ENCODE data around the gene PEX11A.

Gene PEX11A

GRCh38 chr15:89674526-89674925 lies 16.0 kb downstream of the PEX11A start:
- no peak for DNase-seq

DNA sequence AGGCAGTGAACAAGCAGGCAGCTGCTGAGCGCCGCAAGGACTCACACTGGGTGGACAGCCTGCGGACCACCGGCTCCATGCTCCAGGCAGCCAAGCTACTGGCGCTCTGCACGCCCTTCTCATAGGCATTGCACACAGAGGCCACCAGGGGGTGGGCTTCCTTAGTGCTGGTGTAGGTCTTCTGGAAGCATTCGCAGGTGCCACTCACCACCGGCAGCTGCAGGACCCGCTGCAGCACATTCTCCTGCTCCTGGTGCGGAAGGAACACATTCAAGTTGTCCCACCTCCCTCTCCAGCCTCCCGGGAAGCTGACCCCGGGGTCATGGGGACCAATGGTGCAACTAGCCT lies 17.4 kb downstream of the PEX11A start:
- peak; percentile 12 for DNase-seq

- DNase-seq, result no peak
Measured at GRCh38 chr15:89672221-89673164, 18.1 kb downstream of the PEX11A start.

DNA sequence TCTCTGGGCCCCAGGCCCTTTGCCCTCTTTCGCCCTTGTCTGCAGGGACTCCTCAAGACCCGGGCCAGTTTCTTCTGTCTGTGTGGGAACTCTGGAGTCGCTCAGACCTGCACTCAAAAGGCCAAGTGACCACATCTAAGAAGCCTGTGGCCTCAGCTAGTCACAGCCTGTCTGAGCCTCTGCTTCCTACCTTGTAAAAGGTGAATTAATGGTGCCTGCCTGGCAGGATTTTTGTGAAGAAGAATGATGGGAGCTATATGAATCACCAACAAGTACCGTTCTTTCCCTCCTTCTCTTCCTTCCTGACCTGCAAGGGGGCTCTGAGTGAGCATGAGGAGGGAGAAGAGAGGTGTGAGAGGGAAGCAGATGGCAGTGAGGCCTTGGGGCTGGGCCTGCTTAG lies 18.9 kb downstream of the PEX11A start:
- DNase-seq, result no peak

DNA sequence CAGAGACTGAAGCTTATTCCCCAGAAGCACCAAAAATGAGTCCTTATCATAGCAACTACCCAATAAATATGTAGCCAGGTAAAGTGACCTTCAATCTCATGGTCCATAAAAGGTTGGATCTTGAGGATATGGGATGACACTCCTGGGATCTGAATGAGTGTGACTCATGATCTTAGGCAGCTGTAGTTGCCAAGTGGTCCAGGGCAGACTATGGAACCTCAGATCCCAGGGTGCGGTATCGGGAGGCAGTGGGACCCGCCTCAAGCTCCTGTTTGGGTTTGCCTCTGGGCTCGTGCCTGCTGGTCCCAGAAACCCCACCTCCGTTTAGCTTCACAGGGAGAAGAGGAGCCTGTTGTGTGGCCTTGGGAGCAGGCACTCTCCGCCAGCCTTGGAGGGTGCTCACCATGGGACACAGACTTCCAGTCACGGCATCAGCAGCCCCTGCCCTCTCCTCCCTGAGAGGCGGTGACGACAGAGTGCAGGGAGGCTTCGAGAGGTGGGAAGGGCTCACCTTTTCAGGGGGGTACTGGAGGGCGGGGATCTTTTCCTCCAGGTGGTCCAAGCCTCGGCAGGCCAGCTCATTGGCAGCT lies 19.5 kb downstream of the PEX11A start:
- no peak for DNase-seq

DNA sequence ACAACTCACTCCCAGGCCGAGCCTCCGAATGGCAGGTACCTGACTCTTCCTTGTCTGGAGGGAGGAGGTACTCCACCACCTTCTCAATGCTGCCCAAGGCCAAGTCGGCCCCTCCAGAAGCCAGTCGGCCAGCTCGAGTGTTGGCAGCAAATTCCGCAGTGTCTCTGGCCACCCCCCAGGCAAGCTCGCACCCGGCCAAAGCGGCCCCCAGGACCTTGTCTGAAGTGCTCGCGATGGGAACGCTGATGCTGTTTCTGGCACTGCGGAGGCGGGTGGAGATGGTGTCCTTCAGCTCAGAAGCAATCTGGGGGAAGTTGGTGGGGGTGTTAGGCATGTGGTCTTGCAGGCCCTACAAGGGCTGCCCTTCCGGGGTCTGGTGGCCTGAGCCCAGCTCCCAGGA lies 20.6 kb downstream of the PEX11A start:
- no peak for DNase-seq

DNA sequence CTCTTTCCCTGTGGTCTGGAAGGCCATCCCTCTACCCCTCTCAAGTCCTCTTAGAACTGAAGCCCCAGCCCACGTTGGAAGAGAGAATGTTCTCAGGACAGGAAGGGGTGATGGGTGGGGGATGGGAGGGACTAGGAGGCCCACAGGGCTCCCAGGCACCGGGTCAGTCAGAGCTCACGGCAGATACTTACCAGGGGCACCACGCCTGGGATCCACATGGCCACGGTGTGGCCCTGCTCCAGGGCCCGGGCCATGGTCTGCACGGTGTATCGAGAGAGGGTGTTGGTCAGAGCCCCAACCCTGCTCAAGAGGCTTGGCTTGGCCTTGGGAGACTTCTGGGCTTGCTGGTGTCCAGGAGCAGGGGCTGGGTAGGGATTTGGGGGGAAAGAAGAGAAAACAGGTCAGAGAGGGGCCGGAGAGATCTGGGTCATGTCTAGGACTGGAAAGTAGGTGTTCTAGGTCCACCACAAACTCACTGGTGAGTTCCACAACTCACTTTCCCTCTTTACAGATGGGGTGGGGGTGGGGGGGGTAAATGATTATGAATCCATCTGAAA lies 21.2 kb downstream of the PEX11A start:
- DNase-seq, result no peak

GRCh38 chr15:89668171-89668570 lies 22.4 kb downstream of the PEX11A start:
- DNase-seq, result no peak

- DNase-seq, result no peak
Measured at GRCh38 chr15:89667706-89667960, 22.9 kb downstream of the PEX11A start.

DNA sequence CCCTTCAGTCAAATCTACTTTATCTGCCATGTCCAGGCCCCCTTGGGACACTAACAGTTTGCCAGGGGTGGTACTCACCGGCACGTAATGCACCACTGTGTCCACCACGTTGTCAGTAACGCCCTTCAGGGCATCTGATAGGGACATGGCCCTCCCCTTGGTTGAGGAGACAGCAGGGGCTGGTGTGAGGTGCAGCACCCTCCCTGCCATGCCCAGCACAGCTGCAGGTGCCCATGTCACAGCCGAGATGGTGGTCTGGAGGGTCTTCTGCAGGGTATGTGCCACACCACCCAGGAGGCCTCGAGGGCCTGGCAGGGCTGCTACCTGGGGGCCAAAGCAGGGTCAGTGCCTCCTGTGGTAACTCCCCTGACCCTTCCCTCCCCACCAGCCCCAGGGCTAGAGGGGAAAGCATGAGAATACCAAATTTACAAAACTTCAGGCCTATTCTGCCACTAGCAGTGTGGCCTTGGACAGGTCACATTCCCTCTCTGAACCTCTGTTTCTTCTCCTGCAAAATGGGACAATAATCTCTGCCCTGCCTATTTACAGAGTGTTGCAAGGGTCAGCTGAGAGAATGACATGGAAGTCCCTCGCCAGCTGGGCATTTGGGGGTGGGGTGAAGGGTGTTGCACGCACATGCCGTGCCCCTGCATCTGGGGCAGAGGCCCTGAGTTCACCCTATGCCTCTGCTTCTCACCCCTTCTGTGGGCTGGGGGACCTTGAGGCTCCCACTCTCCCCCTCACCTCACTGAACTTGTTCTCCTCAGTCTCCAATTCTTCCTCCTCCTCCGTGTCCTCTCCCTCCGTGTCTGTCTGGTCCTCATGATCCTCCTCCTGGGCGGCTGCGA lies 23.5 kb downstream of the PEX11A start:
- DNase-seq, result no peak

GRCh38 chr15:89666184-89666857 lies 24.2 kb downstream of the PEX11A start:
- no peak for DNase-seq

GRCh38 chr15:89665449-89666181 lies 24.9 kb downstream of the PEX11A start:
- DNase-seq, result no peak

DNA sequence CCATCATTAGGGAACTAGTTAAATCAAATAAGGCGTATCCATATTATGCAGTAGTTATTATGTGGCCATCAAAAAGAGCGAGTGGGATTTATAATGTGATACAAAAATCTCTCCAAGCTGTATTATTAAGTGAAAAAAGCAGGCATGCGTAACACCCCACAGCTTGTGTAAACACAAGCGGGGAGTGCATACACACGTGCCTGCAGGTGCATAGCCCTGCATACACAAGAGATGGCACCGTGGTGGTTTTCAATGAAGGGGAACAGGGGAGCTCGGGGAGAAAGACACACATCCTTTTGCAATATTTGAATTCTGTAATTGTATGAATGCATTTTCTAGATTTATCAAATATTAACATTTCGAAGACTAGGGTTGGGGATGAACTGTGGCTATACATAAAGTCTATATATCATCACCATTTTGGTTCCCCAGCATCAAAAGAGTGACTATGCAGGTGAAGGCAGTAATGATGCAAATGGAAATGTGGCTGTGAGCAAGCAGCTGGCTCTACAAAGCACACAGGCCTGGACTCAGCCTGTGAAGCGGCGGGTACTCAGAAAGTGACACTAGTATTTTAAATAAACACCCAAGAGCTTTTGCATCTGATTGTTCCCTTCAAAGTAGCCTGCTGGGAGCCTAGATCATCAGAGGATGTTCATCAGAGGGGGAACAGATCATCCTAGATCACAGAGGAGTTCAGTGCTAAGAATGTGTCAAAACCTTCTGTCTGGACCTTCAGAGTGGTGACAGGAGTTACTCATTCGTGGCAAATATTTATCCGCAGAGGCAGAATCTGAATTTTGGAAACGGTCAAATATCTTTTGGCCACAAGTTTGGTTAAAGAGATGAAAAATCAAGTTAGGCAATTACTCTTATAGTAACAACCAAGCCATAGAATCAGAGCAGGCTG lies 25.9 kb downstream of the PEX11A start:
- no peak for DNase-seq

DNA sequence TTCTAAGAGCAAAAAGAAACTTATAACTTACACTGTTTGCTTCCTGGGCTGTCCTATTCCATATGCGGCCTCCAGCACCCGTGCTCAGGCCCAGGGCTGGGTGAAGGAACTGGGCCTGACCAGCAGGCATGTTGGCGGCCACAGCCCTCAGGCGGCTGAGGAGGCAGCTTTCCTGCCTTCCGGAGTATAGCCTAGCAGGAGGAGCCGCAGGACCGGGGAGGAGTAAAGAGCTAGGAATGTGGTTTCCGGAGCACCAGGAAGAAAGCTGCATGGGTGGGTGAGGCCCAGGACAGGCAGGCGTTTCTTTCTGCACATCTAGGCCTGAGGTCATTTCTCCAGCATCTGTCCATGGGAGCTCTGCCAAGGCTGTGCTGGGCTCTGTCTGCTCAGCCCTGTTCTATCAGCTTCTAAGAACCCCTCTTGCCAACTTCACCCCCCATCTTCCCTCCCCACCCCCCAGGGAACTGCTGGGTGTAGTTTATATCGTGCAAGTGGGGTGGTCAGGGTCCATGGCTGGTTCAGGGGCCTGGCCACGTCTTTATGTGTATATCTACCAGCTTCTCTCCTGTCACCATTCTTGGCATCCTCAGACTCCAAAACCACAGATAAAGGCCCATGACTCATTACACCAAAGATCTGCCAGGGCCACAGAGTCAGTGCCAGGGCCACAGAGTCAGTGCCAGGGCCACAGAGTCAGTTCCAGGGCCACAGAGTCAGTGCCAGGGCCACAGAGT lies 27.5 kb downstream of the PEX11A start:
- DNase-seq, result no peak

- DNase-seq, result no peak
Measured at GRCh38 chr15:89660556-89660955, 30.0 kb downstream of the PEX11A start.

- no peak for DNase-seq
Measured at GRCh38 chr15:89659295-89659694, 31.3 kb downstream of the PEX11A start.

DNA sequence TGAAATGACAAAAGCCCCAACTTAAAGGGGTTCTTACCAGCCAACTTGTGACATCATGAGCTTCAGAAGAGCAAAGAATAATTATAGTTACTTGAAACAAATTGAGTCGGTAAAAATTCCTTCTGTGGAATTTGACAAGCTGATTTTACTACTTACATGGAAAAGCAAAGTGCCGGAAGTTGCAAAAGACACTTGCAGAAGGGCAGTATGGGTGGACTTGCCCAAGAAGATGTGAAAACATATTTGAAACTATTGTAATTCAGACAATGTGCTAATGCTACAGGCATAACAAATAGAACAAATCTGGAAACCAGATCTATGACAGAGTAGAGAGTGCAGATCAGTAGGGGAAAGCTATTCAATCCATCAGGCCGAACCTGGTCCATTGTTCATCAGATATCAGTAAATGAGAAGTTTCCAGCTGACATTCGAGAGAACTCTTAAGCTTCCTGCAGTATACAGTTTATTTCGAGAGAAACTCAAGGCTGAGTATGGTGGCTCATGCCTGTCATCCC lies 32.8 kb downstream of the PEX11A start:
- no peak for DNase-seq

DNA sequence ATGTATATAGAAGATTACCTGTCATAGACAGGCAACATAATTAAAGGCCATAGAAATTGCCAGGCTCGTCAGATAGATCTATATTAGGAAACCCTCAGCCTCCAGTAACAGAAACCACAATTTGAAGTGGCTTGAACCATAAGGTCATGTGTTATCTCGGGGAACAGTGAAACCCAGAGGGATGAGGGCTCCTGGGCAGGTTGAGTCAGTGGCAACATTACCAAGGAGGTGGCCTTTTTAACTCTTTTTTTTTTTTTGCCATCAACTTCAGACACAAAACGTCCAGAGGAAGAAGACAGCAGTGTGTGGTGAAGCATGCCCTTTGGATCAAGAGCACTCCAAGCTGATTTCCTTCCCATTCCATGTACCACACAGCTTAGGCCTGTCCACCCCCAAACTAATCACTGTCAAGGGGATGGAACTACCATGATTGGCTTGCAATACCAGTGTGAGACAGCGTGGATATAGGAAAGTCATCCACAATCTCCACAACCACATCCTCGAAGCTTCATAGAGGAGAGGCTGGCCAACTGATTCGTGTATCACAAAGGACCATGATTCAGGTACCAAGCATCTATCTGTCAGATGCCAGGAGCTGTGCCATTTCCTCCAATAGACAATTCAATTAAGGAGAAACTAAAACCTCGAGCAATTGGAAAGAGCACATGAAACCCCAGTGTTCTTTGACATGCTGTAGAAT lies 34.3 kb downstream of the PEX11A start:
- DNase-seq, result no peak
